SK-N-MC (cell line): Measurements from ENCODE around the gene ST6GAL2.

Experiments used
- EZH2 ChIP-seq: fragments of 200-600 bp; sonication (generic); IDR thresholded peaks from one replicate; pipeline ENCODE4 v1.6.1; 2017; ENCODE audit warnings: antibody characterized with exemption
- POLR2AphosphoS5 ChIP-seq: IDR thresholded peaks from 2 replicates; pipeline ENCODE4 v1.6.1; 2012; ENCODE audit warnings: mild to moderate bottlenecking, low read depth, low read length, borderline replicate concordance

- TF ChIP-seq EZH2 (no peak), POLR2AphosphoS5 (no peak)
These were observed 17.7 kb downstream of the ST6GAL2 start for GRCh38 chr2:106868275-106868674.
